NCI-H2227 (cell line): Measurements from ENCODE around the gene USP4.
A peak's percentile ranks its signal among the peaks of the same experiment; 100 is the strongest.
"Not testable (repeated sequence)": the region's sequence is repeated elsewhere in the genome, so short reads cannot be mapped to it uniquely, and the experiment has no call there.

Experiments
- DNase-seq: peaks from one replicate; lab custom pipeline; 2025; ENCODE audit not compliant: unreplicated experiment; lab: John Stamatoyannopoulos, UW

The USP4 gene, protein sequence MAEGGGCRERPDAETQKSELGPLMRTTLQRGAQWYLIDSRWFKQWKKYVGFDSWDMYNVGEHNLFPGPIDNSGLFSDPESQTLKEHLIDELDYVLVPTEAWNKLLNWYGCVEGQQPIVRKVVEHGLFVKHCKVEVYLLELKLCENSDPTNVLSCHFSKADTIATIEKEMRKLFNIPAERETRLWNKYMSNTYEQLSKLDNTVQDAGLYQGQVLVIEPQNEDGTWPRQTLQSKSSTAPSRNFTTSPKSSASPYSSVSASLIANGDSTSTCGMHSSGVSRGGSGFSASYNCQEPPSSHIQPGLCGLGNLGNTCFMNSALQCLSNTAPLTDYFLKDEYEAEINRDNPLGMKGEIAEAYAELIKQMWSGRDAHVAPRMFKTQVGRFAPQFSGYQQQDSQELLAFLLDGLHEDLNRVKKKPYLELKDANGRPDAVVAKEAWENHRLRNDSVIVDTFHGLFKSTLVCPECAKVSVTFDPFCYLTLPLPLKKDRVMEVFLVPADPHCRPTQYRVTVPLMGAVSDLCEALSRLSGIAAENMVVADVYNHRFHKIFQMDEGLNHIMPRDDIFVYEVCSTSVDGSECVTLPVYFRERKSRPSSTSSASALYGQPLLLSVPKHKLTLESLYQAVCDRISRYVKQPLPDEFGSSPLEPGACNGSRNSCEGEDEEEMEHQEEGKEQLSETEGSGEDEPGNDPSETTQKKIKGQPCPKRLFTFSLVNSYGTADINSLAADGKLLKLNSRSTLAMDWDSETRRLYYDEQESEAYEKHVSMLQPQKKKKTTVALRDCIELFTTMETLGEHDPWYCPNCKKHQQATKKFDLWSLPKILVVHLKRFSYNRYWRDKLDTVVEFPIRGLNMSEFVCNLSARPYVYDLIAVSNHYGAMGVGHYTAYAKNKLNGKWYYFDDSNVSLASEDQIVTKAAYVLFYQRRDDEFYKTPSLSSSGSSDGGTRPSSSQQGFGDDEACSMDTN

DNA sequence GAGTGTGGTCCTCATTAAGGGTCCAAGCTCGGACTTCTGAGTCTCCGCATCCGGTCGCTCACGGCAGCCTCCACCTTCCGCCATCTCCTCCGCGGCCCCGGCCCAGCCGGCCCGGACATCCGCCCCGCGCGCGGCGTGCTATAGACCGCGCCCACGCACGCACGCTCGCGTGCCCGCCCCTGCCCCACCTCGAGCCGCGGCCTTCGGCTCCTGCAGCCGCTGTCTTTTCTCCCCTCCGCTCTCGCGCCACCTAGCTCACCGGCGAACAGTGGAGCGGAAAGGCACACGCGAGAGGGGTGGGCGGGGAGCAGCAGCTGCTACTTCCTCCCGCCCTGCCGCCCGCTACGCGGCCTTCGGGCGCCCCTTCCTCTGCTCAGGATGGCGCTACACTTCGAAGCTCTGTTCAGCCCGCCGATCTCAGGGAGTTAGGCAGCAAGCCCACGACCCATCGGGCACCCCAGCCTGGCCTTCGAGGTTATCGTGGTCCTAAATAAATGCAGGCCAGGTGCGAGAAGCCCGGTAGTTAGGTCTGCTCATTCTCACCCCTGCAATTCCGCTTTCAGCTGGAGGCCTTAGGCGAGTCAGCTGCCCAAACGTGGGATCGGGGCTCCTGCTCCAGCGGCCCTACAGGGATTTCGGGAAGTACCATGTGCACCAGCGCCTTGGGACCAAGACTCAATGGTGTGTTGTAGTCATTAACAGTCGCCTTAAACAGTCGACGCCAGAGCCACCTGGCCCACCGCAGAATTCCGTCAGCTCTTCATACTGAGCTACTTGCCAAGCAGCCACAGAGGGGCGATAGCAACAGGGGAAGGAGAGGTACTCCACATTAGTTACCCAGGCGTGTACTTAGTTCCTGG lies at the start of gene USP4:
Gene USP4, minus strand, starts transcription at position 113 of the 860 bp plus-strand sequence. Its CDS starts 29 bp downstream, at position 84.
- peak; percentile 93 for DNase-seq

DNA sequence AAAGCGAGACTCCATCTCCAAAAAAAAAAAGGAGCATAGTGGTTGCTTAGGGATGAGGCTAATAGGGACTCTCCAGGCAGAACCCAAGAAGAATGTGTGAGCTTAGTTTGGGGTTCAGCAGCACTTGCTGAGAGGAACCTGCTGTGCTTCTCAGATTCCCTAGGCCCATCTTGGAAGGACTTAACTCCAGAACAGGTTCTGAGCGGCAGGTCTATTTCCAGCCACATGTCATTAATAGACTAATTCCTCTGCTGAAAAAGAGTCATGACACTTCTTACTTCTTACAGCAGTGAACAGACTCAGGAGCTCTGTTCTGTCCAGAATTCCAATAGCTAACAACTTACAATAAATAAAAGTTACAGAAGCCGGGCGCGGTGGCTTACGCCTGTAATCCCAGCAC lies 49.4 kb upstream of the USP4 start:
- no peak for DNase-seq

DNA sequence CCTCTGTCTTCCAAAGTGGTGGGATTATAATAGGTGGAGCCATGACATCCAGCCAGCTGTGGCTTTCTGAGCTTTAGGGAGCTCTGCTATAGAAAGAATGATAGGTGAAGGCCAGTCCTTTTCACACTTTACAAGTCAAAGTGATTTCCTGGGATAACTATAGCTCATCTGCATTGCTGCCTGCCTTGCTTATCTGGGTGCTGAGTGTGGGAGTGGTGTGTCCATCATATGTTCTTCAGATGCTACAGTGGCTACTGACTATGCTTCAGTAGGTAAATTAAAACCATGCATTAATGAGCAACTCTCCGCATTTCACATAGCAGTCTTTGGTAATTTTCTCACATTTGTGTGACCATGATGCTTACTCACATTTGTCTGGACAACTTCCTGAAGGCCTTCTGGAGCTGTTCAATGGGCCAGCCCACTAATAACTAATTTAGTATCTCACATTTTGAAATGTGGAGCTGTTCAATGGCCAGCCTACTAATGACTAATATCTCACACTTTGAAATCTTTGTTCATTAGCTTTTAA lies 48.5 kb upstream of the USP4 start:
- DNase-seq = no peak

DNA sequence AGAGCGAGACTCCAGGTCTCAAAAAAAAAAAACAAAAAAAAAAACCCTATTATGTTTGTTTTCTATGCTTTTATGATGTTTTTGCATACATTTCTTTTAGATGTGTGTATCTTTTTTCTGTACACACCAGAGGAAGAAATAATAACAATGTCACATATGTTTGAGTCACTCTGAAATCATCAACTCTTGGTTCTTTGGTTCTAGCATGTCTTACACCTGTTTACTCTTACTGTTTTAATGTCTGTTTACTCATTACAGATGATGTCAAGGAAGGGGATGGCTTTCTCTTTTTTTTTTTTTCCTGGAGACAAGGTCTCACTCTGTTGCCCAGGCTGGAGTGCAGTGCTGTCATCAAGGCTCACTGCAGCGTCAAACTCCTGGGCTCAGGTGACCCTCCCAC lies 47.9 kb upstream of the USP4 start:
- DNase-seq = no peak

DNA sequence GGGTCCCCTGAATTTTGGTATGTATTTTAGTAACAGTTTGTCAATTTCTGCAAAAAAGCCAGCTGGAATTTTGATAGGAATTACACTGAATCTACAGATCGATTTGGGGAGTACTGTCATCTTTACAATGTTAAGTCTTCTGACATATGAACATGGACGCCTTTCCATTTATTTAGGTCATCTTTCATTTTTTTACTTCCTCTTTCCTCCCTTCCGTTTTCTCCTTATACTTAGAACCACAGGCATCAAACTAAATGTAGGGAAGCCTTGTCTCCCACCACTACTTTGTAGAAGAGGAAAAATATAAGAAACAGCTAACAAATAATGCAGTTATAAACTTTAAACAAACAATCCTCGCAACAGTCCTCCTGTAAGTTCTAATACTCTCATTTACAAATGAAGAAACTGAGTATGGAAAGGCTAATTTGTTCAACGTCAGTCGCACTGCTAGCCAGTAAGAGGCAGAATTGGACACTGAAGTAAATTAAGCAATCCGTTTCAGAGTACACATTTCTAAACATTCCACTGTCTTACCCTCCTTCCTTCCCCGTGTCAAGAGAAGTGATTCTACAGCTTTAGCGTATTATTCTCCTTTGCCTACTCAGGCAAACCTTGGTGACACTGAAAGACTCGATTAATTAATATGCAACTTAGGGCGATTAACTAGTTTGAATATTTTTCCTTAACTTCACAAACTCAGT lies 46.4 kb upstream of the USP4 start:
- no peak for DNase-seq

DNA sequence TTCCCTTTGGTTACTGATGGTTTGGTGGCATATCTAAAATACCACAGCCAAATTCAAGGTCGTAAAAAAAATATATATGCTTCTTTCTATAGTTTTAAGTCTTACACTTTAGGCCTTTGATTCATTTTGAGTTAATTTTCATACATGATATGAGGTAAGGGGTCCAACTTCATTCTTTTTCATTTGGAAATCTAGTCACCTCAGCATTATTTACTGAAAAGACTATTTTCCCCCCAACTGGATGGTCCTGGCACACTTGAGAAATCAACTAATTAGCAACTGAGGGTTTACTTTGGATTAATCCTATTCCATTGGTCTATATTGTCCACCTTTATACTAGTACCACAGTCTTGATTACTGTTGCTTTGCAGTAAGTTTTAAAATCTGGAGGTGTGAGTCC lies 45.8 kb upstream of the USP4 start:
- no peak for DNase-seq

DNA sequence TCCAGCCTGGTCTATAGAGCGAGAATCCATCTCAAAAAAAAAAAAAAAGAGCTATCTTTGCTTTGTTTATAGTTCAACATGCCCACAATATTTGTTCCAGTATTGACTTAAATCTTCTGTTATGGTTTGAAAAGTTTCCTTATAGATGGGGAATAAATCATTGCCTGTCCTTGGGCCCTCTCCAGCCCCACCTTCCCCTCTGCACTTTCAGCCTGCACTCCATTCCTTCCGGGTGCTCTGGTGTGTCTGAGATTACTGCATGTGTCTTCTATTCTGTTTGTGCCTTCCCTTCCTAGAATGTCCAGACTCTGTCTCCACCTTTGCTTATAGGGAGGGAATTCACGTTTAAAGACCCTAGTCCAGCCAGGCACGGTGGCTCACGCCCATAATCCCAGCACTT lies 43.5 kb upstream of the USP4 start:
- DNase-seq = no peak

DNA sequence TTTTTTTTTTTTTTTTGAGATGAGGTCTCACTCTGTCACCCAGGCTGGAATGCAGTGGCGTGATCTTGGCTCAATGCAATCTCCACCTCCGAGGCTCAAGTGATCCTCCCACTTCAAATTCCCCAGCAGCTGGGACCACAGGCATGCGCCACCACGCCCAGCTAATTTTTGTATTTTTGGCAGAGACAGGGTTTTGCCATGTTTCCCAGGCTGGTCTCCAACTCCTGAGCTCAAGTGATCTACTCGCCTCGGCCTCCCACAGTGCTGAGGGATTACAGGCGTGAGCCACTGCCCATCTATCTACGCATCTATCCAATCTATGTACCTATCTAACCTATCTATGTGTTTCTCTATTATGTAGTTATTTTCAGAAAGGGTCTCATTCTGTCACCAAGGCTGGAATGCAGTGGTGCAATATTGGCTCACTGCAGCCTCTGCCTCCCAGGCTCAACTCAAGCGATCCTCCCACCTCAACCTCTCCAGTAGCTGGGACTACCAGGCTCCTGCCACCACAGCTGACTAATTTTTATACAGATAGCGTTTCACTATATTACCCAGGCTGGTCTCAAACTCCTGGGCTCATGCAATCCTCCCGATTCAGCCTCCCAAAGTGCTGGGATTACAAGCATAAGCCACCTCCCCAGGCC lies 38.5 kb upstream of the USP4 start:
- no peak for DNase-seq

DNA sequence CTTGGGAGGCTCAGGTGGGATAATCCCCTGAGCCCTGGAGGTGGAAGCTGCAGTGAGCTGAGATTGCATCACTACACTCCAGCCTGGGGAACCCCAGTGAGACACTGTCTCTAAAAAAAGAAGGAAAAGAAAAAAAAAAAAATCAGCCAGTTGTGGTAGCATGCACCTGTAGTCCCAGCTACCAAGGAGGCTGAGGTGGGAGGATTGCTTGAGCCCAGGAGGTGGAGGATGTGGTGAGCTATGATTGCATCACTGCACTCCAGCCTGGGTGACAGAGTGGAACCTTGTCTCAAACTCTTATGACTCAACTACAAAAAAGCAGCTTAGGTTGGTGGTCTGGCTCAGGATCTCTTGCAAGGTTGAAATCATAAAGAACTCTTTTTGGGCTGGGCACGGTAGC lies 37.6 kb upstream of the USP4 start:
- DNase-seq = no peak

DNA sequence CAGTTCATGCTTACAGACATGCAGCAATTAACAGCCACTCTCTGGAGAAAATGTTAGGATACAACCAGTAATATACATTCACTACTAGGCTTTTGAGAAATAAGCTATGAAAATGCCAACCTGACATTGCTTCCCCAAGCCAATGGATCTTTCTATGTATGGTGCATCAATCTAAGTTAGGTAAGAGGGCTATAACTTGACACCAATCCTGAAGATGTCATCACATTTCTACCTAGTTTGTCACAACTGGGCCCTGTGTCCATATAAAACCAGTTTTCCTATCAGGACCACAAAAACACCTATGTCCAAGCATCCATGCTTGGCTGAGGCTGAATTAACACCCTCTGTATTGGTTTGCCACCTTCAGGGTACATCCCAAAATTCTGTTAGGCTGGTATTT lies 32.1 kb upstream of the USP4 start:
- DNase-seq = no peak

DNA sequence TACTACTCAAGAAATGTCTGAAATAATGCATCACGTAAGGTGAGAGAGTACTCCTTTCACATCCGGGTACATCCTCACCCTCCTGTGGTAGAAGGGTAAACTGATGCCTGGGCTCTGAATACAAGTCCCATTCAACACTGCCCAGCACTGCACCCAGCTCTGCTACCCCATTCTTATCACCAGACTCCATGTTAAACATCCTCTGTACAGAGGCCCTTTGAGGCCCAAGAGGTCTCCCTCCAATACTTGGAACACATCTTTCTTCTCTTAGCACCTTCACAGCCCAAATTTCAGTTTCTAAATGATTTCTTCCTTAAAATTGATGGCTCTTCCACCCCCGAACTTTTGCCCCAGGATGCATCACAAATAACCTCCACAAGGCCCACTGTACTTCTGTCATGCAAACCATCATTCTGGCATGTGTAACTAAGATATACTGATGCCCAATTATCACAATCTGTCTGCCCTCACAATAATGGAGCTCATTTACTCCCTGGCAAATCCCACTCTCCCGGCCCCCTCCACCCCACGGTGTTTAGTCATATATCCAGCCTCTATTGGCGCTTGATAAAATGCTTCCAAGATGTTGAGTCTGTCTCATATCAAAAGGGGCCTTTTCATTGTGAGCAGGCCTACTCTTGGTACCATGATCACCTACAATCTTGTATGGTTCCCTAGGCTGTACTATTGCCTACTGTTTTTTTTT lies 30.9 kb upstream of the USP4 start:
- no peak for DNase-seq

DNA sequence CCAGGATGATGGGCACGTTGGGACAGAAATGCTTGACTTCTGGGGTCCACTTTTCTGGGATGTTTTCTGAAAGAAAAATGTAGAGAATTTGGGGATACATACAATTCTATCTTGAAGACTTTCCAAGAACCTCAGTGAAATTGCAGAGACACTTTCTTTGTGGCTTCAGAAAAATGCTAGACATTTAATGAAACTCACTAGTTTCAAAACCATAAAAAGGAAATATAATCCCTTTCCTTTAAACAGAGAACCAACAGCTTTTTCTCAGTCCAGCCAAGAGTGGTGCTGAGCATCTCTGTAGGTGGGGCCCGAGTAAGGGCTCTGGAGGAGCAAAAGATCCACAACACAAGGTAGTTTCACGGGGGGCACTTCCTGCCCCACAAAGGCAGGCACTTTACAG lies 22.7 kb upstream of the USP4 start:
- no peak for DNase-seq

DNA sequence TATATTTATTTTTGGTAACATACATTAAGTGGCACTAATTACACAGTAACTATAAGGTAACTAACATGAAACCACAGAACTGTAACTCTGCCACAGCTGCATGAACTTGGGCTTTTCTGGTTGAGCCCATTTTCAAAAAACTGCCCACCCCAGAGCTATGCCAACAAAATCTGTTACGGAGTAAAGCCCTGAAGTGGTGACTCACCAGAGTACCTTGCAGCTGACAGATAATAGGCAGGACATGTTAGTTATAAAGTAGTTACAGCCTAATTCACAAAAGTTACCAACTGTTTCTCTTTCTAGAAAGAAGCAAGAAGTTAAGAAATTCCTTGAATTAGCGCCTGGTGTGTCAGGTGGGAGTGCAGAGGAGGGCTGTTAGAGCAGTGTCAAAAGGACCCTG lies 19.8 kb upstream of the USP4 start:
- DNase-seq = no peak

DNA sequence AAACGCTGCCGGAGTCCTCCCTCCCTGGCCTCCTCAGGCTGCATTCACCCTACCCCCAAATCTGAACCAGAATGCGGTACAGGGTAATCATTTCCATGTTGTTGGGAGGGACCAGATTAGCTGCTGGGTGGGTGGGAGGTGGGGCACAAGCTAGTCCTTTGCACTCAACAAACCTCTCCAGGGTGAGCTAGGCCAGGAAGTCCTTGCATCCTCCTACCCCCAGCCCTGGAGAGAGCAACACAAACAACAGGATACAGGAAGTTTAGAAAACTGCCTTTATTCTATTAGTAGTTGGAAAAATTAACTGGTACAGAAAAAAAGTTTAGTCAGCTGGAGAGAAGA lies 19.0 kb upstream of the USP4 start:
- no peak for DNase-seq

DNA sequence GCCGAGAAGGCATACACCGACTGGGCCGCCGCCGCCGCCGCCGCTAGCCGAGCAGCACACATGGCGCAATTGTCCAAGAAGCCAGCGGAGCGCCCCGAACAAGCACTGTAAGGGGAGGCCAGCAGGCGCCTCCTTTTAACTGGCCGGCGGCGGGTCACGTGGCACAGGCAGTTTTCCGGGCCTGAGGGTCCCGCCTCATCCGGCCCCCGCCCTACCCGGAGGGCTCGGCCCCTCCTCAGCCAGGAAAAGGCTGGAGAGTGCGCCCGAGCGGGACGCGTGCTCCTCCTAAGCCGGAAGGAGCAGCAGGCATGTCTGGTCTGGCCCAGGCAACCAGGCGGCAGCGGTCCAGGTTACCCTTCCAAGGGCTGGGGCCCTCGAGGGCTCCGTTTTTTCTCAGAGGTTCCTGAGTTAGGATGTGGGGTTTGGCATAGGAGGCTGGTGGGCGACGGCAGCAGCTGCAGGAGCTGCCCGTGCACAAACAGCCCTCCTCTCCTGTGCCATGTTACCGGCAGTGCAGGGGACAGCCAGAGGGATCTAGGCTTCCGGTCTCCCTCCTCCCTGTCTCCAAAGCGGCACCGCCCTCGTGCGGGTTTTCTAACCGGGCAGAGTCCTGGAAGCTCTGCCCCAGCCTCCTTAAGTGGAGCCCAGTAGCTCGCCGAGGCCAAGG lies 18.5 kb upstream of the USP4 start, which contains the start of gene GPX1:
Gene GPX1, minus strand, starts transcription at position 137 of the 667 bp plus-strand sequence. Its CDS starts 75 bp downstream, at position 62.
- peak; percentile 95 for DNase-seq

DNA sequence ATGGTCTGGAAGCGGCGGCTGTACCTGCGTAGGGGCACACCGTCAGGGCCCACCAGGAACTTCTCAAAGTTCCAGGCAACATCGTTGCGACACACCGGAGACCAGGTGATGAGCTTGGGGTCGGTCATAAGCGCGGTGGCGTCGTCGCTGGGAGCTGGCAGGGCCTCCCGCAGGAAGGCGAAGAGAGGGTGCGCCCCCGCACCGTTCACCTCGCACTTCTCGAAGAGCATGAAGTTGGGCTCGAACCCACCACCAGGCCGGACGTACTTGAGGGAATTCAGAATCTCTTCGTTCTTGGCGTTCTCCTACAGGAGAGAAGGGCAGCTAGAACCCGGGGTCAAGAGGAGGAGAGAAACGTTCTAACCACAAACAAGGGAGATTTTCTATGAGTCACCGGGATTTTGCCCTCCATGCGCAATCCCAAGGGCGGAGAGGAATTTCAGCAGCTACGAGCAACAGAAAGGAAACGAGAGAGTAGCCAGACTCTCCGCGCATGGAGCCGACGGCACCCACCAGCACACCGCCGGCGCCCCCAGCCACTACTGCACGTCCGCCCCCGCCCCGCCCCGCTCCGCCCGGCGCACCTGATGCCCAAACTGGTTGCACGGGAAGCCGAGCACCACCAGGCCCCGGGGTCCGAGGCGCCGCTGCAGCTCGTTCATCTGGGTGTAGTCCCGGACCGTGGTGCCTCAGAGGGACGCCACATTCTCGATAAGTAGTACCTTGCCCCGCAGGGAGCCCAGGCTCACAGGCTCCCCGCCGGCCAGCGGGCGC lies 17.8 kb upstream of the USP4 start:
- peak; percentile 40 for DNase-seq

DNA sequence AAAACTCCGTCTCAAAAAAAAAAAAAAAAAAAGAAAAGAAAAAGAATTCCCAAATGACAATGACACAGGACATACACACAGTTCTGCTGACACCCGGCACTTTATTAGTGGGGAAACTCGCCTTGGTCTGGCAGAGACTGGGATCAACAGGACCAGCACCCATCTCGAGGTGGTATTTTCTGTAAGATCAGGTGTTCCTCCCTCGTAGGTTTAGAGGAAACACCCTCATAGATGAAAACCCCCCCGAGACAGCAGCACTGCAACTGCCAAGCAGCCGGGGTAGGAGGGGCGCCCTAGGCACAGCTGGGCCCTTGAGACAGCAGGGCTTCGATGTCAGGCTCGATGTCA lies 17.2 kb upstream of the USP4 start:
- DNase-seq = not testable (repeated sequence)

DNA sequence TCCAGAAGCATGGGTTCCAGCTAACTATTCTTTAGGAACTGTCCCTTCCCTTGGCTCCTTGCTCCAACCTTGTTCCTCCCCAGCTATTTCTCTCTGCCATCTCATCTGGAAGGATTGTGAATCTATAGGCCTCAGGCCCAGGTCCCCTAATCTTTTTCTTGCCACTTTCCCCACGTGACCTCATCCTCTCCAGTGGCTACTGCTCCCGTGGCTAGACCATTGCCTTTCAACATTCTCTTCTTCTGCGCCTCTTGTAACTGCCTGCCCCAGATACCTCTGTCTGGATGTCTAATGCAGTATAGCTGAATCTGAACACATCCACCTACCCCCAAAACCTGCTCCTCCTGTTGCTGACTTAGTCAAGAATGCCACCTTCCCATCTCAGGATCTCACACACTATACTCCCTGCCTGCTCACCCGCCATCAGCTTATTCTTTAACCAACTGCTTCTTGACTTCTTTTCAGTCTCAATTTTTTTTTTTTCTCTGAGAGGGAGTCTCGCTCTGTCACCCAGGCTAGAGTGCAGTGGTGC lies 13.1 kb upstream of the USP4 start:
- DNase-seq = no peak
